ENCODE results near the gene GLRX5. TPM values are rescaled to one million over a fixed set of nuclear protein-coding genes. Genes with fewer than 3 reads are reported as not detected.

Gene GLRX5
- total RNA-seq, 1 experiment from 2014 or later = 62.2 TPM

DNA sequence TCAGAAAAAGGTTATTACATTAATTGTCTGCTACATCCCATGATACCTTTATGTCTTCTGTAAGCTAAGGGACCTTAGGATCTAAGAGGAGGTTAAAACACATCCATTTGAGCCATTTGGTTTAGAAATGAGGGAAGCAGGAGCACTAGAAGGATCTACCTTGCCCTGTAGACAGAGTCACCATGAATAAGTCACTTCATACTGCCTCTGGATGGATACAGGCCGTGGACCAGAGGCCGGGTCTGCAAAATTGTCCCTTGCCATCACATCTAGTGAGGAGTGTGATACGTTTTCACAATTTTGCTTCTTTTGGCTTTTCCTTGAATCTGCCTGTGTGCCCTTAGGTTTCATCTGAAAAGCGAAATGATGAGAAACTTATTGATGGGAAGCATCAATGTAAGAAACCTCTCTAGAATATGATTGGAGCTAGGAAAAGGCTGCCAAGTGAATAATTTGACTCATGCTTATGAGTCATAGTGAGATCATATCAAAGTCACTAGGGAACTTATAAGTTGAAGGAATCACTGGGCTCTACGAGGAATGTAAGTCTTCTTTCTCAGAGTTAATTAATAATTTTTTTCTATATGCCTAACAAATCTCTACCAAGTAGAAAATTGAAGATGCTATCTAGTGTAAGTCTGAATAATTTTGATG lies 10.8 kb downstream of the GLRX5 start:
- Mint-ChIP-seq H3K4me1 (peaks cover 9 to 11% of the 10 kb centered on the region in 2 experiments), H3K9me3 (peaks cover 3 to 5% of the 10 kb centered on the region in 2 experiments; a peak in 3 of 5 replicates), H3K27ac (no peak overlapping the region), H3K4me3 (no peak overlapping the region), H3K27me3 (ENCODE audit: low read depth) (peaks cover 11% of the 10 kb centered on the region), H3K36me3 (ENCODE audit: insufficient read depth in 1 of 3, low read depth in 3 of 3) (peaks cover 23 to 35% (median 26%) of the 10 kb centered on the region in 3 experiments)
- Histone ChIP-seq H2BK5ac (ENCODE audit: insufficient read length, low read length) (no peak overlapping the region), H3T11ph (ENCODE audit: low read length) (no peak overlapping the region), H3K14ac (ENCODE audit: insufficient read depth, low read length) (no peak overlapping the region), H4K5ac (ENCODE audit: insufficient read length, low read depth, low read length) (no peak overlapping the region), H3K27ac (ENCODE audit: insufficient read length, low read depth, low read length) (no peak overlapping the region), H2BK12ac (ENCODE audit: insufficient read length, low read depth, low read length) (no peak overlapping the region), H2AK5ac (ENCODE audit: insufficient read length, low read length) (no peak overlapping the region), H3K23ac (ENCODE audit: insufficient read length, low read depth, low read length) (no peak overlapping the region), H3K9ac (ENCODE audit: extremely low read depth, insufficient read length, low read length) (no peak overlapping the region), H3K56ac (ENCODE audit: insufficient read length, low read depth, low read length) (no peak overlapping the region), H4K20me1 (ENCODE audit: control insufficient read depth, insufficient read depth, insufficient read length) (no peaks in the 10 kb centered on the region), H2BK20ac (ENCODE audit: low read depth, low read length, poor library complexity, severe bottlenecking) (no peak overlapping the region), H2AFZ (ENCODE audit: low read length) (no peak overlapping the region), H3K4me1 (ENCODE audit: insufficient read depth, low read length) (no peaks in the 10 kb centered on the region), H3K4me2 (ENCODE audit: insufficient read depth, insufficient read length, low read length) (no peak overlapping the region), H4K8ac (replicated peaks; ENCODE audit: insufficient read length, low read depth, low read length) (no peak overlapping the region), H2BK15ac (ENCODE audit: low read depth, low read length) (no peak overlapping the region), H3K79me1 (ENCODE audit: insufficient read depth, low read depth, low read length, poor library complexity, severe bottlenecking) (peaks cover 4% of the 10 kb centered on the region), H3K18ac (ENCODE audit: insufficient read length, low read depth, low read length) (no peak overlapping the region), H4K91ac (ENCODE audit: insufficient read length, low read depth, low read length) (no peak overlapping the region), H3K79me2 (ENCODE audit: insufficient read depth, low read length) (no peaks in the 10 kb centered on the region; the same call in 1 of the 2 replicates), H3K9me3 (ENCODE audit: control insufficient read depth, low read depth, low read length) (no peaks in the 10 kb centered on the region), H3K4ac (ENCODE audit: low read depth, low read length) (no peak overlapping the region), H2BK120ac (ENCODE audit: low read depth, low read length, poor library complexity, severe bottlenecking) (no peak overlapping the region), H3K23me2 (ENCODE audit: insufficient read length, low read depth, low read length, poor library complexity, severe bottlenecking) (no peaks in the 10 kb centered on the region), H3K27me3 (ENCODE audit: insufficient read depth, low read length) (no peaks in the 10 kb centered on the region; the same call in 1 of the 2 replicates)
- no peak for DNase-seq
- WGBS (ENCODE audit: extremely low coverage, insufficient read length, low lambda C conversion rate) = no CpG with 5 or more reads among the region's 5 CpGs
- TF ChIP-seq, protein P1, sequence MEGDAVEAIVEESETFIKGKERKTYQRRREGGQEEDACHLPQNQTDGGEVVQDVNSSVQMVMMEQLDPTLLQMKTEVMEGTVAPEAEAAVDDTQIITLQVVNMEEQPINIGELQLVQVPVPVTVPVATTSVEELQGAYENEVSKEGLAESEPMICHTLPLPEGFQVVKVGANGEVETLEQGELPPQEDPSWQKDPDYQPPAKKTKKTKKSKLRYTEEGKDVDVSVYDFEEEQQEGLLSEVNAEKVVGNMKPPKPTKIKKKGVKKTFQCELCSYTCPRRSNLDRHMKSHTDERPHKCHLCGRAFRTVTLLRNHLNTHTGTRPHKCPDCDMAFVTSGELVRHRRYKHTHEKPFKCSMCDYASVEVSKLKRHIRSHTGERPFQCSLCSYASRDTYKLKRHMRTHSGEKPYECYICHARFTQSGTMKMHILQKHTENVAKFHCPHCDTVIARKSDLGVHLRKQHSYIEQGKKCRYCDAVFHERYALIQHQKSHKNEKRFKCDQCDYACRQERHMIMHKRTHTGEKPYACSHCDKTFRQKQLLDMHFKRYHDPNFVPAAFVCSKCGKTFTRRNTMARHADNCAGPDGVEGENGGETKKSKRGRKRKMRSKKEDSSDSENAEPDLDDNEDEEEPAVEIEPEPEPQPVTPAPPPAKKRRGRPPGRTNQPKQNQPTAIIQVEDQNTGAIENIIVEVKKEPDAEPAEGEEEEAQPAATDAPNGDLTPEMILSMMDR (conservative IDR thresholded peaks at IDR 0.05) = no peak
